ENCODE results near the gene ACTN4. TPM values are rescaled to one million over a fixed set of nuclear protein-coding genes. Genes with fewer than 3 reads are reported as not detected.

ACTN4 gene
- total RNA-seq, 1 experiment from 2014 or later, result 1,233 TPM

GRCh38 chr19:38665219-38665931 is 17.9 kb downstream of the ACTN4 start:
- DNase-seq, result no peak
- peaks cover 94% of the 10 kb centered on the region for H3F3A ChIP-seq (ENCODE audit: insufficient read depth, low read depth)
- H3K9me3 ChIP-seq (ENCODE audit: insufficient read depth, low read depth), result no peaks in the 10 kb centered on the region
- no peaks in the 10 kb centered on the region for H3K9me2 ChIP-seq (ENCODE audit: insufficient read depth)
- H3K27me3 ChIP-seq (ENCODE audit: insufficient read depth, low read depth), result no peaks in the 10 kb centered on the region
- BruUV-seq (replicated peaks), result TSS peak; percentile 80
- peaks cover 100% of the 10 kb centered on the region for H3K79me2 ChIP-seq (ENCODE audit: low read depth)
- peaks cover 31% of the 10 kb centered on the region for H3K36me3 ChIP-seq (ENCODE audit: low read depth)
- no peak overlapping the region for H3K4me3 ChIP-seq
- H3K27ac ChIP-seq, result peak overlapping the region; percentile 66
- H4K20me1 ChIP-seq (ENCODE audit: insufficient read depth), result peaks cover 83% of the 10 kb centered on the region
- ChIA-PET CTCF (no interaction called here), POLR2A (ENCODE audit: unreplicated experiment) (interaction anchor here (0.5 to 1.0 kb wide), 6 partner anchors 21 to 70 kb away, joined by 3 to 9 read pairs (median 3); no protein-coding TSS in a partner anchor)
- H3K4me1 ChIP-seq (replicated peaks; ENCODE audit: insufficient read depth), result peaks cover 82% of the 10 kb centered on the region
- H3K4me2 ChIP-seq, result peak overlapping the region; percentile 40
- no peak overlapping the region for H2AFZ ChIP-seq
- TF ChIP-seq CTCF (conservative IDR thresholded peaks at IDR 0.05), result no peak
- TF ChIP-seq EZH2 (IDR thresholded peaks at IDR 0.05; ENCODE audit: low read depth), result no peak
- intact Hi-C loops (cut with micrococcal nuclease; ENCODE audit: unreplicated experiment), result no loop called here

GRCh38 chr19:38665950-38666662 is 18.7 kb downstream of the ACTN4 start:
- peaks cover 94% of the 10 kb centered on the region for H3F3A ChIP-seq (ENCODE audit: insufficient read depth, low read depth)
- no TSS peak for BruUV-seq (replicated peaks)
- POLR2A ChIA-PET (ENCODE audit: unreplicated experiment), result interaction anchor here (0.7 to 0.9 kb wide), 2 partner anchors 20 to 53 kb away, joined by 3 to 6 read pairs; no protein-coding TSS in a partner anchor
- H3K27me3 ChIP-seq (ENCODE audit: insufficient read depth, low read depth), result no peaks in the 10 kb centered on the region
- no peaks in the 10 kb centered on the region for H3K9me2 ChIP-seq (ENCODE audit: insufficient read depth)
- CTCF ChIA-PET, result no interaction called here
- peaks cover 100% of the 10 kb centered on the region for H3K79me2 ChIP-seq (ENCODE audit: low read depth)
- no peak overlapping the region for H2AFZ ChIP-seq
- DNase-seq, result peak; percentile 69 to 81
- H3K36me3 ChIP-seq (ENCODE audit: low read depth), result peaks cover 24% of the 10 kb centered on the region
- TF ChIP-seq CTCF (conservative IDR thresholded peaks at IDR 0.05) (no peak), EZH2 (IDR thresholded peaks at IDR 0.05; ENCODE audit: low read depth) (no peak)
- peak overlapping the region; percentile 40 for H3K4me2 ChIP-seq
- H3K27ac ChIP-seq, result peak overlapping the region; percentile 66
- H3K4me3 ChIP-seq, result no peak overlapping the region
- H3K4me1 ChIP-seq (replicated peaks; ENCODE audit: insufficient read depth), result peaks cover 74% of the 10 kb centered on the region
- H3K9me3 ChIP-seq (ENCODE audit: insufficient read depth, low read depth), result no peaks in the 10 kb centered on the region
- H4K20me1 ChIP-seq (ENCODE audit: insufficient read depth), result peaks cover 88% of the 10 kb centered on the region
- intact Hi-C loops (cut with micrococcal nuclease; ENCODE audit: unreplicated experiment), result loop anchor here (1.0 to 2.0 kb wide), 3 partner anchors 17 to 29 kb away; no protein-coding TSS in a partner anchor

- H3K36me3 ChIP-seq (ENCODE audit: low read depth), result peaks cover 21% of the 10 kb centered on the region
- CTCF ChIA-PET, result no interaction called here
Observed at GRCh38 chr19:38666663-38667511, 19.4 kb downstream of the ACTN4 start.

More at GRCh38 chr19:38666663-38667511, 19.4 kb downstream of the ACTN4 start:
- Histone ChIP-seq H3K9me3 (ENCODE audit: insufficient read depth, low read depth) (no peaks in the 10 kb centered on the region), H3K27ac (peak overlapping the region; percentile 66), H3K79me2 (ENCODE audit: low read depth) (peaks cover 100% of the 10 kb centered on the region), H3F3A (ENCODE audit: insufficient read depth, low read depth) (peaks cover 94% of the 10 kb centered on the region), H2AFZ (no peak overlapping the region), H3K9me2 (ENCODE audit: insufficient read depth) (no peaks in the 10 kb centered on the region), H3K4me3 (no peak overlapping the region), H3K27me3 (ENCODE audit: insufficient read depth, low read depth) (no peaks in the 10 kb centered on the region), H3K4me2 (peak overlapping the region; percentile 40), H4K20me1 (ENCODE audit: insufficient read depth) (peaks cover 92% of the 10 kb centered on the region), H3K4me1 (replicated peaks; ENCODE audit: insufficient read depth) (peaks cover 66% of the 10 kb centered on the region)
- intact Hi-C loops (cut with micrococcal nuclease; ENCODE audit: unreplicated experiment), result loop anchor here (1.0 to 2.0 kb wide), 3 partner anchors 16 to 30 kb away; no protein-coding TSS in a partner anchor
- BruUV-seq (replicated peaks), result TSS peak; percentile 3
- TF ChIP-seq CTCF (conservative IDR thresholded peaks at IDR 0.05) (no peak), EZH2 (IDR thresholded peaks at IDR 0.05; ENCODE audit: low read depth) (no peak)
- POLR2A ChIA-PET (ENCODE audit: unreplicated experiment), result interaction anchor here (0.9 kb wide), 1 partner anchor 52 kb away, joined by 6 read pairs; no protein-coding TSS in a partner anchor
- DNase-seq, result no peak

All from PC-9 (cell line).